Measurements from ENCODE around the gene ZBTB40. TPM values are rescaled to one million over a fixed set of nuclear protein-coding genes. Genes with fewer than 3 reads are reported as not detected.
A peak's percentile ranks its signal among the peaks of the same experiment; 100 is the strongest.

The ZBTB40 gene
- total and polyA plus RNA-seq, 2 of the 13 experiments (the other 11 are each of a cell fraction or from before 2014, with no cell fraction given), result 8.8 to 16.5 TPM

DNA sequence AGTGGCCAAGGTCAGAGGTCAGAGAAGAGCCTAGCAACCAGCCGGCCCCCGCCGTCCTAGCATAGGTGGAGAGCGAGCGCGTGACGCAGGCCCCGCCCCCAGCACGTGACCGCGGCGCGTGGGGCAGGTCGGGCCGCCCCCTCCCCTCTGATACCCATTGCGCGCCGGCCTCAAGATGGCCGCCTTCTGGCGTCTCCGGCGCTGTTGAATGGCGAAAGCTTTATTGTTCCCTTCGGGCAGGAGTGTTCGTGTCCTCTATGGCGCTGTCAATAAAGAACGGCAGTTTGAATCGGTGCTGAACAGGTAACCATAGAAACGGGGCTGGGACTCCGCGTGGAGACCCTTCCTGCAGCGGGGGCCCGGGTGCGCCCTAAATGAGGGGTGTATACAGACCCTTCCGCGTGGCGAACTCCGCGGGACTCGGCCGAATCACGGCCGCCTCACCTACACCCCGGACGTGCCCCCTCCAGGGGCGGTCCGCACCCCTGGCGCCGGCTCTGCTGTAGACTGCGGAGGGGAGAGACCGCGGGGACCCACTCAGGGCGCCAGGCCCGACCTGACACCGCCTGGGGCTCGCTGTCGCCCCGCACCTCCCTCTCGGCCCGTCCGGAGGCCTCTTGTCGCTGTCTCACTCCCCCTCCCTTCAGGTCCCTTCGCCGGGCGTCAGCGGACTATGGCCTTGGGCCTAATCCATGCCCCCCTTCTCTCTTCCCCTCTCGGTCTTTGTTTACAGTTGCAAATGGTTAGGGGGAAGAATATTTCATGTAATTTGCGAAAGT is at the start of gene ZBTB40 (continued):
- TF ChIP-seq, protein P1, sequence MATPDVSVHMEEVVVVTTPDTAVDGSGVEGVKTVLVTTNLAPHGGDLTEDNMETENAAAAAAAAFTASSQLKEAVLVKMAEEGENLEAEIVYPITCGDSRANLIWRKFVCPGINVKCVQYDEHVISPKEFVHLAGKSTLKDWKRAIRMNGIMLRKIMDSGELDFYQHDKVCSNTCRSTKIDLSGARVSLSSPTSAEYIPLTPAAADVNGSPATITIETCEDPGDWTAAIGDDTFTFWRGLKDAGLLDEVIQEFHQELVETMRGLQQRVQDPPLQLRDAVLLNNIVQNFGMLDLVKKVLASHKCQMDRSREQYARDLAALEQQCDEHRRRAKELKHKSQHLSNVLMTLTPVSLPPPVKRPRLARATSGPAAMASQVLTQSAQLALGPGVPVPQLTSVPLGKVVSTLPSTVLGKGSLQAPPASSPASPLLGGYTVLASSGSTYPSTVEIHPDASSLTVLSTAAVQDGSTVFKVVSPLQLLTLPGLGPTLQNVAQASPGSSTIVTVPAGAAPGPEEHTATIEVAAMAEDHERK (CRISPR knock-in tag; IDR thresholded peaks at IDR 0.05; ENCODE audit: low read depth), result peak; percentile 72
- TF ChIP-seq, protein P2, sequence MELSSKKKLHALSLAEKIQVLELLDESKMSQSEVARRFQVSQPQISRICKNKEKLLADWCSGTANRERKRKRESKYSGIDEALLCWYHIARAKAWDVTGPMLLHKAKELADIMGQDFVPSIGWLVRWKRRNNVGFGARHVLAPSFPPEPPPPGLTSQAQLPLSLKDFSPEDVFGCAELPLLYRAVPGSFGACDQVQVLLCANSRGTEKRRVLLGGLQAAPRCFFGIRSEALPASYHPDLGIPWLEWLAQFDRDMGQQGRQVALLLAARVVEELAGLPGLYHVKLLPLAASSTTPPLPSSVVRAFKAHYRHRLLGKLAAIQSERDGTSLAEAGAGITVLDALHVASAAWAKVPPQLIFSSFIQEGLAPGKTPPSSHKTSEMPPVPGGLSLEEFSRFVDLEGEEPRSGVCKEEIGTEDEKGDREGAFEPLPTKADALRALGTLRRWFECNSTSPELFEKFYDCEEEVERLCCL (CRISPR knock-in tag; IDR thresholded peaks at IDR 0.05; ENCODE audit: borderline replicate concordance), result no peak
- TF ChIP-seq ZMYM4 (CRISPR knock-in tag; IDR thresholded peaks at IDR 0.05) (peak; percentile 98), ZNF337 (CRISPR knock-in tag; IDR thresholded peaks at IDR 0.05; ENCODE audit: borderline replicate concordance, low read depth) (no peak), ZNF782 (CRISPR knock-in tag; IDR thresholded peaks at IDR 0.05; ENCODE audit: borderline replicate concordance) (peak; percentile 68; the same call in 1 of the 2 replicates), ZNF720 (CRISPR knock-in tag; IDR thresholded peaks at IDR 0.05) (no peak), HOXA9 (CRISPR knock-in tag; IDR thresholded peaks at IDR 0.05; ENCODE audit: borderline replicate concordance) (no peak), BORCS8-MEF2B (CRISPR knock-in tag; IDR thresholded peaks at IDR 0.05) (peak; percentile 40; the same call in 1 of the 2 replicates), ZNF674 (CRISPR knock-in tag; IDR thresholded peaks at IDR 0.05; ENCODE audit: low read depth) (no peak), KDM5A (IDR thresholded peaks at IDR 0.05; ENCODE audit: borderline replicate concordance, low read length) (peak; percentile 92), ZNF776 (CRISPR knock-in tag; IDR thresholded peaks at IDR 0.05) (peak; percentile 56; the same call in 1 of the 2 replicates), ERF (CRISPR knock-in tag; IDR thresholded peaks at IDR 0.05) (peak; percentile 82; the same call in 1 of the 2 replicates), IRX3 (CRISPR knock-in tag; IDR thresholded peaks at IDR 0.05; ENCODE audit: borderline replicate concordance, low read depth) (no peak), ZNF234 (CRISPR knock-in tag; conservative IDR thresholded peaks at IDR 0.05) (no peak), ZNF205 (CRISPR knock-in tag; IDR thresholded peaks at IDR 0.05) (peak; percentile 76; the same call in 1 of the 2 replicates), MAF1 (CRISPR knock-in tag; IDR thresholded peaks at IDR 0.05; ENCODE audit: borderline replicate concordance) (no peak), ZNF17 (CRISPR knock-in tag; IDR thresholded peaks at IDR 0.05) (no peak), GLI4 (CRISPR knock-in tag; IDR thresholded peaks at IDR 0.05; ENCODE audit: borderline replicate concordance) (no peak), ZNF382 (CRISPR knock-in tag; IDR thresholded peaks at IDR 0.05; ENCODE audit: borderline replicate concordance) (no peak), AKAP8 (CRISPR knock-in tag; IDR thresholded peaks at IDR 0.05) (no peak), FOXA3 (CRISPR knock-in tag; IDR thresholded peaks at IDR 0.05) (peak; percentile 92), ZNF746 (CRISPR knock-in tag; IDR thresholded peaks at IDR 0.05) (peak; percentile 89), U2AF1 (optimal IDR thresholded peaks at IDR 0.05; ENCODE audit: low read depth, low read length) (peak; percentile 62)
- TF ChIP-seq, protein P3, sequence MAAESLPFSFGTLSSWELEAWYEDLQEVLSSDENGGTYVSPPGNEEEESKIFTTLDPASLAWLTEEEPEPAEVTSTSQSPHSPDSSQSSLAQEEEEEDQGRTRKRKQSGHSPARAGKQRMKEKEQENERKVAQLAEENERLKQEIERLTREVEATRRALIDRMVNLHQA (CRISPR knock-in tag; IDR thresholded peaks at IDR 0.05), result no peak
- TF ChIP-seq, protein P4, sequence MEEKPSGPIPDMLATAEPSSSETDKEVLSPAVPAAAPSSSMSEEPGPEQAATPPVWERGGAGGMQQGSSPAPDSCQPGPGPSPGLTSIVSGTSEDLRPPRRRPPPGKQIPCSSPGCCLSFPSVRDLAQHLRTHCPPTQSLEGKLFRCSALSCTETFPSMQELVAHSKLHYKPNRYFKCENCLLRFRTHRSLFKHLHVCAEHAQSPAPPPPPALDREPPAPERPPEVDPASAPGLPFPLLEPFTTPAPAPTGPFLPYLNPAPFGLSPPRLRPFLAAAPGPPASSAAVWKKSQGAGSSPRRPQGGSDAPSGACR (CRISPR knock-in tag; IDR thresholded peaks at IDR 0.05), result no peak
- TF ChIP-seq, protein P5, sequence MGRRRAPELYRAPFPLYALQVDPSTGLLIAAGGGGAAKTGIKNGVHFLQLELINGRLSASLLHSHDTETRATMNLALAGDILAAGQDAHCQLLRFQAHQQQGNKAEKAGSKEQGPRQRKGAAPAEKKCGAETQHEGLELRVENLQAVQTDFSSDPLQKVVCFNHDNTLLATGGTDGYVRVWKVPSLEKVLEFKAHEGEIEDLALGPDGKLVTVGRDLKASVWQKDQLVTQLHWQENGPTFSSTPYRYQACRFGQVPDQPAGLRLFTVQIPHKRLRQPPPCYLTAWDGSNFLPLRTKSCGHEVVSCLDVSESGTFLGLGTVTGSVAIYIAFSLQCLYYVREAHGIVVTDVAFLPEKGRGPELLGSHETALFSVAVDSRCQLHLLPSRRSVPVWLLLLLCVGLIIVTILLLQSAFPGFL (CRISPR knock-in tag; IDR thresholded peaks at IDR 0.05), result no peak

All from HepG2 (cell line).